T-helper 1 cell treated with Interleukin-12 subunit alpha and Interleukin-12 subunit beta and Interleukin-4 antibody, amounts not matched to agents 30 μg/mL and 1 μg/mL, for 36 hours (primary cell): Measurements from ENCODE around the gene HIVEP3.
"Not testable (repeated sequence)": the region's sequence is repeated elsewhere in the genome, so short reads cannot be mapped to it uniquely, and the experiment has no call there.

Source experiments
- H3K27ac Mint-ChIP-seq: one replicate; pipeline ENCODE4 v1.8.0; 2021; ENCODE audit warnings: mild to moderate bottlenecking, mixed read lengths
- H3K27me3 Mint-ChIP-seq: one replicate; pipeline ENCODE4 v1.8.0; 2021; ENCODE audit warnings: low read depth, mixed read lengths
- H3K36me3 Mint-ChIP-seq: one replicate; pipeline ENCODE4 v1.8.0; 2021; ENCODE audit warnings: low read depth, mixed read lengths
- H3K4me1 Mint-ChIP-seq: one replicate; pipeline ENCODE4 v1.8.0; 2021; ENCODE audit warnings: low read depth, mixed read lengths
- H3K4me3 Mint-ChIP-seq: one replicate; pipeline ENCODE4 v1.8.0; 2021; ENCODE audit warnings: mild to moderate bottlenecking, moderate library complexity, mixed read lengths
- H3K9me3 Mint-ChIP-seq: one replicate; pipeline ENCODE4 v1.8.0; 2021; ENCODE audit warnings: mixed read lengths

Gene HIVEP3

DNA sequence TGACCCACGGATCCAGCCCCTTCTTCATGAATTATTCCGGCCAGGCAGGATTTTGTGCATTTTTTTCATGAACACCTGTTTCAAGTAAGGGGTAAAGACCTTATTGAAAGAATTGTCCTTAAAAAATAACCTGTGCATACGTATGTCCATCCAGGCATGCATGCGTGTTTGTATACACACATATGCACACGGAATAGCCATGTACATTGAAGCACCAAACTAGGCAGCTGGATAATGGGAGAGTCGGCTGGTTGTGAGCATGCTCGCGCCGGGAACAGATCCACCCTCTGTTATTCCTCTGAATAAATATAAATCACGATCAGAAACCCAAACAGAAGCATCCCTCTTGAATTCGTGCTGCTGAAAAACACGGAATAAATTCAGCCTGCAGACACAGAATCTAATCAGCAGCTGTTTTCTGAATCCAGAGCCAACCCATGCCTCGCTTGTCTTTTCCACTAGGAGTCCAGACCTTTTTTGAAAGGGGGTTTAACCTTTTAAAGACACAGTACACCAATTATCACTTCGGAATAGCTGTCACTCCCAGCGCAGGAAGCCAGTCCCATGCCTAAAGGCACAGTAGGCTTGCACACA, at the start of gene HIVEP3:
Gene HIVEP3, minus strand, starts transcription at position 473 of the 594 bp plus-strand sequence.
- Mint-ChIP-seq H3K4me3 (peak within 1 kb of the TSS; percentile 92), H3K36me3 (peaks cover 3% of the 10 kb centered on the region), H3K27ac (peak within 1 kb of the TSS; percentile 92), H3K27me3 (peaks cover 7% of the 10 kb centered on the region), H3K9me3 (peaks cover 3% of the 10 kb centered on the region), H3K4me1 (peaks cover 62% of the 10 kb centered on the region)

DNA sequence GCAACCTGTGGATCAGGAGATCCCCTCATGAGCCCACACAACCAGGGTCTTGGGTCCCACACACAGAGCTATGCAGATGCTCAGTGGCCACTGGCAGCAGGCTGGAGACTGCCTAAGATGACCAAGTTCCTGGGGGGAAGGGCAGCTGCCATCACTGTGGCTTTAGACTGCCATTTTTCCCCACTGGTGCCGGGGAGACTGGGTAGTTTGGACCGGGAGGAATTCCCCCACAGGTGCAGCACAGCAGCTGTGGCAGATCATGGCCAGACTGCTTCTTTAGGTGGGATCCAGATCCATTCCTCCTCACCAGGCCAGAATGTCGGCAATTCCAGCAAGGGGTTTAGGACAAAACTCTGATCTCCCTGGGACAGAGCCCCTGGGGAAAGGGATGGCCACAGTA, 45.7 kb upstream of the HIVEP3 start:
- Mint-ChIP-seq H3K27me3 (peaks cover 10% of the 10 kb centered on the region), H3K36me3 (peaks cover 3% of the 10 kb centered on the region), H3K9me3 (peaks cover 10% of the 10 kb centered on the region), H3K27ac (no peak overlapping the region), H3K4me3 (no peak overlapping the region), H3K4me1 (no peaks in the 10 kb centered on the region)

DNA sequence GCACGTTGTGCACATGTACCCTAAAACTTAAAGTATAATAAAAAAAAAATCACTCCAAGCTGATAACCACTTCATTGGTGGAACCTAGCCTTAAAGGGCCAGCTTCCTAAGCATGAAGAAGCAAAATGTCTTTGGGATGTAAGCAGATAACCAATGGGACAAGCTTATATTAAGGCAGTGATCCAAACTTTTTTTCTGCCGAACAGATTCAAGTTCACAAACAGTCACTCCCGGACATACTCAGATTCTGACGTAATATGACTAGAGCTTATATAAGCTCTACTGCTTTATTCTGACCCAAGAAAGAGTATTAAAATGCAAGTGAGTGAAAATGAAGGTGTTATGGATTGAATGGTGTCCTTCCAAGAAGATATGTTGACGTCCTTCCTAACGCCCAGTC, 44.9 kb upstream of the HIVEP3 start:
- Mint-ChIP-seq H3K27ac (no peak overlapping the region), H3K4me1 (no peaks in the 10 kb centered on the region), H3K36me3 (peaks cover 3% of the 10 kb centered on the region), H3K4me3 (no peak overlapping the region), H3K27me3 (peaks cover 10% of the 10 kb centered on the region), H3K9me3 (peaks cover 10% of the 10 kb centered on the region)

DNA sequence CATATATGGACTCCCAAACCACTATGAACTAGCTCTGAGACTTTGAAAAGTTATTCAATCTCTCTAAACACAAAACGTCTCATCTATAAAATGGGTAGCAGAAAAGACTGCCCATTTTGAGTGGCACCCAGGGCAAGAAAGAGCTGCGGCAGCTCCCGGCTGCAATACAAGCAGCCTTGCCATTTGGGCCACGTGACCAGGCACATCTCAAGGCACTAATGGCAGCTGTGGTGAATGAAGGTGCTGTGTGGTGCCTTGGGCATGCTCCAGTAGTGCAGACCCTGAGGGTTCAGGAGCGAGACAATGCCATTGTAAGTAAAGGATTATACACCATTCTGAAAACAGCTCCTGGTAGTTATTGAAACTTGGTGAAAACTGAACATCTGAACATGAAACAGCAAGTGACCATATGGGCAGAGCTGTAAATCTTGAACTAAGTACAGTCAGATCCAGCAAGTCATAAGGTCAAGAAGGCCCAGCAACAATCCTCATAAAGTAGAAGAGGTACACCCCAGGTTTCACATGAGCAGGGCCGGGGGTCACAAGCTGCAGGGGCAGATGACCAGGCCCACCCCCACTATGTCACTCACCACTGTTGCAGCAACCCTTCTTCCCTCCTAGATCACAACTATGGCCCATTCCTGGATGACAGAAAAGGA, 39.4 kb upstream of the HIVEP3 start:
- peaks cover 9% of the 10 kb centered on the region for H3K4me1 Mint-ChIP-seq
- H3K4me3 Mint-ChIP-seq: no peak overlapping the region
- H3K36me3 Mint-ChIP-seq: no peaks in the 10 kb centered on the region
- H3K27me3 Mint-ChIP-seq: no peaks in the 10 kb centered on the region
- no peak overlapping the region for H3K27ac Mint-ChIP-seq
- no peaks in the 10 kb centered on the region for H3K9me3 Mint-ChIP-seq

DNA sequence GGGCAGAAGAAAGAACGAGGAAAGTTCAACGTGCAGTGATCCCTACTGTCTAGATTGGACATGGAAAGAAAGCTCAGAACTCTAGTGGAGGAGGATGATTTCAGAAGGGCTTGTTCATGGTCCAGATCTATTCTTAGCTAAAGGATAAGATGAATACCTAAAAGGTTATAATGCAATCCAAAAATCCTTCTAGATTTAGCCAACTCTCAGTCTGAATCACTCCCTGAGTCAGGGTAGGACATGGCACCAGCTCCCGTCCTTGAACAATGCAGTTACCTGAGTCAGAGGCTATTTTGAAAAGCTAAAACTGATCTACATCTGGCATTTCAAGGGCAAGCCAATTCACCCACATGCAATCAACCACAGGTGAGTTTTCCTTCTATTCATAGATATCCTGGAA, 38.8 kb upstream of the HIVEP3 start:
- peaks cover 10% of the 10 kb centered on the region for H3K4me1 Mint-ChIP-seq
- no peaks in the 10 kb centered on the region for H3K36me3 Mint-ChIP-seq
- H3K27ac Mint-ChIP-seq: no peak overlapping the region

DNA sequence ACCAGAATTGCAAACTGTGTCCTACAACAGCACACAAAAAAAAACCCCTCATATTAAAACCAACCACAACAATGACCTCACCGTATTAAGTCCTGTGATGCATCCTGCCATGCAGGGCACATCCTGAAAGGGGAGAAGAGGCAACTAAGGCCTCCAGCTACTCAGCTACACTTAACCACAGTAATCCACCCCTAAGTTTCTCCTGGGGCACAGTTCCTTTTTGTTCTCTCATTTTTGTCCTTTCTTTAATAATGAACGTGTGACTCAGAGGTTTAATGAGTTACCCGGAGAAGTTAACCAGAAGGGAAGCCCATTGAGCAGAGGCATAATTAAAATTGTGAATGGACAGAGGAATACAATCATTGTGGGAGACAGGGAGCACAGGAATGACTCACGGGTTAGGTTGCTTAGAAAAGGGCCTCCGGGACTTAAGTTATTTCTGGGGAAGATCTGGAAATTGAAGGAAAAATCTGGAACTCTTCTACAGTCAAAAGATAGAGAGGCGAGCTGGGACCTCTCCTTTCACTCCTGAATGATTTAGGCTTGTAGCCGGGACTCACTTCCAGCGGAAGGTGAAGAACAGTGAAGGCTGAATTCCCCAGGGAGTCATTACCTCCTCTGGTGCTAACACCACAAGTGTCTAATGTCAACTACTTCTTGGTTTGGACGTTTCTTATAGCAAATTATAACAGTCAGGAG, 36.9 kb upstream of the HIVEP3 start:
- H3K9me3 Mint-ChIP-seq: peaks cover 15% of the 10 kb centered on the region
- H3K36me3 Mint-ChIP-seq: peaks cover 7% of the 10 kb centered on the region
- H3K4me1 Mint-ChIP-seq: peaks cover 19% of the 10 kb centered on the region
- no peak overlapping the region for H3K4me3 Mint-ChIP-seq
- no peaks in the 10 kb centered on the region for H3K27me3 Mint-ChIP-seq
- no peak overlapping the region for H3K27ac Mint-ChIP-seq

More for the DNA sequence above, 38.8 kb upstream of the HIVEP3 start:
- H3K4me3 Mint-ChIP-seq: no peak overlapping the region
- H3K27me3 Mint-ChIP-seq: no peaks in the 10 kb centered on the region
- no peaks in the 10 kb centered on the region for H3K9me3 Mint-ChIP-seq

DNA sequence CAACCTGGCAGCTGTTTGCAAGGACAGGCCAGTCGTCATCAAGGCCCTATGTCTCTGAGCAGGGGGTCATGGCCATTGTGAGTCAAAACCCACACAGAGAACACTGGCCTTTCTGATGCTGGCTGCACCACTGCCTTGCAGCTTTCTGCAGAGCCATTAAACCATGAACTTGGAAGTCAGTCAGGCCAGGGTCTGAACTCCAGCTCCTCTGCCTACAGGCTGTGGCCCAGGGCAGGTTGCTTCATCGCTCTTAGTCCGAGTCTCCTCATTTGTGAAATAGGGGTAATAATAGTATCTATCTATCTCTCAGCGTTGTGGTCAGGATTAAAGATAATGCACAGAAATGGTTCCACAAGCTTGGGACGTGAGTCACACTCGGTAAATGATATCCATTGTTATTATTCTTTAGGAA, 35.8 kb upstream of the HIVEP3 start:
- H3K9me3 Mint-ChIP-seq: peaks cover 24% of the 10 kb centered on the region
- peaks cover 21% of the 10 kb centered on the region for H3K4me1 Mint-ChIP-seq
- no peak overlapping the region for H3K27ac Mint-ChIP-seq
- H3K4me3 Mint-ChIP-seq: no peak overlapping the region
- no peaks in the 10 kb centered on the region for H3K27me3 Mint-ChIP-seq
- peaks cover 7% of the 10 kb centered on the region for H3K36me3 Mint-ChIP-seq

DNA sequence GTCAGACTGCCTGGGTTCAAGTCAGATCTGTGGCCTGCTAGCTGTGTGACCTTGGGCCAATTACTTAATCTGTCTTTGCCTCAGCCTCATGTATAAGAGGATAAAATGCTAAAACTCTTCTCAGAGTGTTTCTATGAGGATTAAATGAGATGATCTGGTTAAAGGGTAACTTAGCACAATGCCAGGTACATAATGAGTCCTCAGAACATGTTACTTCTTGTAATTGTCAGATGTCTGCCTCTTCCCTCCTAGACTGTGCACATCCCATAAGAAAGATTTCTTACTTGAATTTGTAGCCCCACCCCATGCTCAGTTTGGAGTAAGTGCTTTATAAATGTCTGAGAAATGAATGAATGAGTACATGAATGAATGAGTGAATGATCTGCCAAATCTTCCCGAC, 34.6 kb upstream of the HIVEP3 start:
- H3K4me1 Mint-ChIP-seq: peaks cover 21% of the 10 kb centered on the region
- H3K36me3 Mint-ChIP-seq: peaks cover 7% of the 10 kb centered on the region
- H3K4me3 Mint-ChIP-seq: no peak overlapping the region
- no peaks in the 10 kb centered on the region for H3K27me3 Mint-ChIP-seq
- H3K27ac Mint-ChIP-seq: no peak overlapping the region
- peaks cover 33% of the 10 kb centered on the region for H3K9me3 Mint-ChIP-seq

DNA sequence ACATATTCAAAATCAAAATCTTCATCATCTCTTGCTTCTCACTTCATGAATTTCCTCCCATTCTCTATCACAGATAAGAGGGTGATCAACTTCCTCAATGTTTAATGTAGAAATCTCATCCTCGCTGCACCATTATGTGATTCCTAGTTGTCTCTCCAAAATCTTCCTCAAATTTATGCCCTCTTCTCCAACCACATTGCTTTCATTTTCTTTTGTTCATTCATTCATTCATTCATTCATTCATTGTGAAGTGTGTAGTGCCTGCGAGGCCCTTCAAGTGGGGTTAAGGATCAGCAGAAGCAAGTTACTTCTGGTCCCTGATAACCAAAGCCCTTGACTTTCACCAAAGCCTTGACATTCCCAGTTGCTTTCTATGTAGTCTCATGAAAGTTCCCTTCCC, 33.5 kb upstream of the HIVEP3 start:
- Mint-ChIP-seq H3K4me1 (peaks cover 21% of the 10 kb centered on the region), H3K9me3 (peaks cover 35% of the 10 kb centered on the region), H3K36me3 (peaks cover 7% of the 10 kb centered on the region), H3K4me3 (no peak overlapping the region), H3K27me3 (no peaks in the 10 kb centered on the region), H3K27ac (no peak overlapping the region)

DNA sequence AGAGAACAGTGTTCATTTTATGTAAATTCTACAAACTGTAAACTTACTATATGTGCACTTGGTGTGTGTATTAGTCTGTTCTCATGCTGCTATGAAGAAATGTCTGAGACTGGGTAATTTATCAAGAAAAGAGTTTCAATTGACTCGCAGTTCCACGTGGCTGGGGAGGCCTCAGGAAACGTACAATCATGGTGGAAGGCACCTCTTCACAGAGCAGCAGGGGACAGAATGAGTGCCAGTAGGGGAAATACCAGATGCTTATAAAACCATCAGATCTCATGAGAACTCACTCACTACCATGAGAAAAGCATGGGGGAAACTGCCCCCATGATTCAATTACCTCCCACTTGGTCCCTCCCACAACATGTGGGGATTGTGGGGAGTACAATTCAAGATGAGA, 32.8 kb upstream of the HIVEP3 start:
- not testable (repeated sequence) for H3K27me3 Mint-ChIP-seq, H3K36me3 Mint-ChIP-seq, H3K4me3 Mint-ChIP-seq, H3K27ac Mint-ChIP-seq
- H3K4me1 Mint-ChIP-seq: peaks cover 21% of the 10 kb centered on the region
- H3K9me3 Mint-ChIP-seq: peaks cover 35% of the 10 kb centered on the region

DNA sequence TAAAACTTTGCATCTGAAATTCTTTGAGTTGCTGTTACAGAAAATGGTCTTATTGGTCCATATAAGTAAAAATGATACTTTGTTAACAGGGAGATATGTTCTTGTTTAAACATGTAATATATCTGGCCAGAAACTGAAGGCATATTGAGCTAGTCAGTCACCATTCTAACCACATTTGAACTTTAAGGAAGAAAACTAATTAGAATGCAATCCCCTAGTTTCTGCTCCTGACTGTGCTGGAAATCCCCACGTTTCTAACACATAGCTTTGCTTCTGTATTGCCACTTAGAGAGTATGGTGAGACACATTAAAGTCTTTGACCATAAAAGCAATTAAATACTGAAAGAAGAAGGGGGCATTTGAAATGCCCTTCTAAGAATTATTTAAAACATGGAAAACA, 32.1 kb upstream of the HIVEP3 start:
- H3K27me3 Mint-ChIP-seq: no peaks in the 10 kb centered on the region
- H3K4me3 Mint-ChIP-seq: no peak overlapping the region
- peaks cover 7% of the 10 kb centered on the region for H3K36me3 Mint-ChIP-seq
- peak overlapping the region; percentile 5 for H3K27ac Mint-ChIP-seq
- H3K4me1 Mint-ChIP-seq: peaks cover 20% of the 10 kb centered on the region
- peaks cover 35% of the 10 kb centered on the region for H3K9me3 Mint-ChIP-seq

DNA sequence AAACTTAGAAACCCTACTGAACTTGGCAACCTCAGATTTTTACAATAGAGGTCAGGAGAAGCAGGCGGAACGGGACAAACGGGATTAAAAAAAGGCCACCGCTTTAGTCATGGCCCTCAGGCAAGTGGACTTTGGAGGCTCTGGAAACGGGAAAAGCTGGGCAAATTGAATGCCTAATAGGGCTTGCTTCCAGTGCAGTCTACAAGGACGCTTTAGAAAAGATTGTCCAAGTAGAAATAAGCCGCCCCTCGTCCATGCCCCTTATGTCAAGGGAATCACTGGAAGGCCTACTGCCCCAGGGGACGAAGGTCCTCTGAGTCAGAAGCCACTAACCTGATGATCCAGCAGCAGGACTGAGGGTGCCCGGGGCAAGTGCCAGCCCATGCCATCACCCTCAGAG, 27.2 kb upstream of the HIVEP3 start:
- not testable (repeated sequence) for H3K27ac Mint-ChIP-seq, H3K4me1 Mint-ChIP-seq, H3K36me3 Mint-ChIP-seq, H3K27me3 Mint-ChIP-seq, H3K4me3 Mint-ChIP-seq
- peaks cover 30% of the 10 kb centered on the region for H3K9me3 Mint-ChIP-seq

DNA sequence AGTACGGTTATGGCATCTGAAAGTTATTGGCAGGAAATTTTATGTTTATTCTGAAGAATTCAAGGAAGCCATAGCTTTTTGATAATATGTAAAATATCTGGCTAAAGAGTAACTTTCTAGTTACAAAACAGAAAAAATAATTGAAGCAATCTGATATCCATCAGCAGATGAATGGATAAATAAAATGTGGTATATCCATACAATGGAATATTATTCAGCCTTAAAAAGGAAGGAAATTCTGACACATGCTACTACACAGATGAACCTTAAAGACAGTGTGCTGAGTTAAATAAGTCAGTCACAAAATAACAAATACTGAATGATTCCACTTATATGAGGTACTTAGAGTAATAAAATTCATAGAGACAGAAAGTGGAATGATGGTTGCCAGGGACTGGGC, 25.0 kb upstream of the HIVEP3 start:
- Mint-ChIP-seq H3K4me3 (no peak overlapping the region), H3K27ac (no peak overlapping the region), H3K4me1 (peaks cover 3% of the 10 kb centered on the region), H3K36me3 (peaks cover 2% of the 10 kb centered on the region), H3K27me3 (peaks cover 5% of the 10 kb centered on the region), H3K9me3 (peaks cover 13% of the 10 kb centered on the region)

DNA sequence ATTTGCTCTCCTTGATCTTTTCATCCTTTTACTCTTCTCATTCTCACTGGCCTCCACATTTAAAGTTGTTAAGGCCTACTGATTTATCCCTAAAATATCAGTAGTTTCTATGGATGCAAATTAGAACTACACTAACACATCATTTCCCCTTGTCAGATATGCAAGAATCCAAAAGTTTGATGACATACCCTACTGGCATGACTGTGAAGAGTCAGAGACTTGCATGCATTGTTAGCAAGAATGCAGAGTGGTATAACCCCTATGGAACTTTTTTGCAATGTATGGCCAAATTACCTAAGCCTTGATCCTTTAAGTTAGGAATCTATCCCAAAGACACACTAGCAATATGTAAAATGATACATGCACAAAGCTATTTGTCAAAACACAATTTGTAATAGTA, 23.6 kb upstream of the HIVEP3 start:
- peaks cover 11% of the 10 kb centered on the region for H3K9me3 Mint-ChIP-seq
- H3K27me3 Mint-ChIP-seq: peaks cover 5% of the 10 kb centered on the region
- peaks cover 3% of the 10 kb centered on the region for H3K4me1 Mint-ChIP-seq
- peaks cover 2% of the 10 kb centered on the region for H3K36me3 Mint-ChIP-seq
- H3K4me3 Mint-ChIP-seq: no peak overlapping the region
- no peak overlapping the region for H3K27ac Mint-ChIP-seq

DNA sequence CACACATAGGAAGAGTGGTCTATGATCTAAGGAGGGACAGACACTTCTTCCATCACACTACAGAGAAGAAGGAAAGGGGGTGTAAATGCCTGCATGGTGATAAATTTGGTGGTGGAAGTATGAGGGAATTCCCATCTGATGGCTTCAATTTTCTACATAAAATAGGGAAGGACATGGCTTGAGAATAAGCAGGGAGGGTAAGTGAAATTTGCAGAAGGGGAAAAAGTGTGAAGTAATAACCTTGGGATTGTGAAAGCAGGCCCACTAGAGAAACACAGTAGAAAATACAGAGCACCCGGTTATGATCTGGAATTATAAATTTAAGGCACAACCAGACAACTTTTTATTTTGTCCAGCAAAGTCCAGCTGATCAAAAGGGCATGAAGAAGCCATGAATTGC, 22.7 kb upstream of the HIVEP3 start:
- Mint-ChIP-seq H3K9me3 (peaks cover 11% of the 10 kb centered on the region), H3K27me3 (peaks cover 5% of the 10 kb centered on the region), H3K36me3 (peaks cover 2% of the 10 kb centered on the region), H3K4me1 (peaks cover 3% of the 10 kb centered on the region), H3K27ac (no peak overlapping the region), H3K4me3 (no peak overlapping the region)
